WTC11 (cell line): Measurements from ENCODE around the gene JAKMIP1. TPM values are rescaled to one million over a fixed set of nuclear protein-coding genes. Genes with fewer than 3 reads are reported as not detected.

ENCODE experiments used
- ATAC-seq: fragments of 200-7000 bp; cut with Tn5 transposase; 2 replicates; pipeline ENCODE4 v1.10.0; 2021; ENCODE audit warnings: mild to moderate bottlenecking, moderate library complexity
- CTCF ChIA-PET: fragments of 300-600 bp; sonication (Branson Sonifier 250); formaldehyde crosslinking; loops from one replicate; lab custom pipeline; 2021; ENCODE audit warnings: antibody characterized with exemption; lab: Charles Lee
- POLR2A ChIA-PET: fragments of 350-600 bp; sonication (Branson Sonifier 250); formaldehyde crosslinking; loops from one replicate; lab custom pipeline; 2021; ENCODE audit warnings: antibody characterized with exemption; lab: Charles Lee
- DNase-seq: peaks from one replicate; pipeline ENCODE4 v3.0.0; 2021; ENCODE audit warnings: low spot score
- H3K27ac Mint-ChIP-seq: 2 replicates; pipeline ENCODE4 v1.8.0; 2021; ENCODE audit warnings: mixed read lengths
- H3K27me3 Mint-ChIP-seq: 2 replicates; pipeline ENCODE4 v1.8.0; 2021; ENCODE audit warnings: low read depth, mild to moderate bottlenecking, moderate library complexity, mixed read lengths
- H3K36me3 Mint-ChIP-seq: 2 replicates; pipeline ENCODE4 v1.8.0; 2021; ENCODE audit warnings: mixed read lengths
- H3K4me1 Mint-ChIP-seq: 2 replicates; pipeline ENCODE4 v1.8.0; 2022; ENCODE audit warnings: mixed read lengths
- H3K4me3 Mint-ChIP-seq: 2 replicates; pipeline ENCODE4 v1.8.0; 2021; ENCODE audit warnings: mild to moderate bottlenecking, moderate library complexity, mixed read lengths
- H3K9me3 Mint-ChIP-seq: 2 replicates; pipeline ENCODE4 v1.8.0; 2021; ENCODE audit warnings: mixed read lengths
- ESRRA ChIP-seq: sonication (generic); formaldehyde crosslinking; IDR thresholded peaks from 2 replicates; pipeline ENCODE4 v1.8.1; 2022; ENCODE audit warnings: mild to moderate bottlenecking, missing genetic modification reagents, borderline replicate concordance
- ETV6 ChIP-seq: sonication (generic); formaldehyde crosslinking; IDR thresholded peaks from 2 replicates; pipeline ENCODE4 v1.8.1; 2022; ENCODE audit warnings: mild to moderate bottlenecking, missing genetic modification reagents
- JUN ChIP-seq: sonication (generic); formaldehyde crosslinking; IDR thresholded peaks from 2 replicates; pipeline ENCODE4 v1.8.0; 2023; ENCODE audit warnings: mild to moderate bottlenecking, missing genetic modification reagents
- NFYB ChIP-seq: sonication (generic); formaldehyde crosslinking; conservative IDR thresholded peaks from 2 replicates; pipeline ENCODE4 v1.8.0; 2022; ENCODE audit warnings: low read depth, missing genetic modification reagents
- NR3C1 ChIP-seq: sonication (generic); formaldehyde crosslinking; conservative IDR thresholded peaks from 2 replicates; pipeline ENCODE4 v1.8.1; 2023; ENCODE audit warnings: low read depth, mild to moderate bottlenecking, missing genetic modification reagents
- PRRX2 ChIP-seq: fragments of 250-450 bp; sonication (Bioruptor Pico); IDR thresholded peaks from 2 replicates; pipeline ENCODE4 v1.8.0; 2021; ENCODE audit warnings: mild to moderate bottlenecking
- RELA ChIP-seq: sonication (generic); formaldehyde crosslinking; IDR thresholded peaks from 2 replicates; pipeline ENCODE4 v1.8.1; 2022; ENCODE audit warnings: missing genetic modification reagents, mild to moderate bottlenecking, borderline replicate concordance
- SOX15 ChIP-seq: fragments of 250-450 bp; sonication (Bioruptor Pico); IDR thresholded peaks from 2 replicates; pipeline ENCODE4 v1.9.0; 2021; ENCODE audit warnings: mild to moderate bottlenecking
- SP1 ChIP-seq: sonication (generic); formaldehyde crosslinking; conservative IDR thresholded peaks from 2 replicates; pipeline ENCODE4 v1.8.1; 2022; ENCODE audit warnings: missing genetic modification reagents
- ZBTB21 ChIP-seq: sonication (generic); formaldehyde crosslinking; IDR thresholded peaks from 2 replicates; pipeline ENCODE4 v1.8.1; 2023; ENCODE audit warnings: mild to moderate bottlenecking, missing genetic modification reagents, borderline replicate concordance
- ZNF138 ChIP-seq: sonication (generic); formaldehyde crosslinking; conservative IDR thresholded peaks from 2 replicates; pipeline ENCODE4 v1.8.1; 2022; ENCODE audit warnings: mild to moderate bottlenecking, moderate library complexity, missing genetic modification reagents
- ZNF263 ChIP-seq: sonication (generic); formaldehyde crosslinking; IDR thresholded peaks from 2 replicates; pipeline ENCODE4 v1.8.1; 2022; ENCODE audit warnings: low read depth, mild to moderate bottlenecking, moderate library complexity, missing genetic modification reagents
- total RNA-seq: library from RNA; stranded (reverse); gene quantifications from 3 replicates; pipeline ENCODE4 v1.2.3, GENCODE V29; 2021
- TF ChIP-seq, protein P1 (sequence below): sonication (generic); formaldehyde crosslinking; IDR thresholded peaks from 2 replicates; pipeline ENCODE4 v1.8.1; 2022; ENCODE audit warnings: missing genetic modification reagents, borderline replicate concordance
- TF ChIP-seq, protein P2 (sequence below): fragments of 250-450 bp; sonication (Bioruptor Pico); IDR thresholded peaks from 2 replicates; pipeline ENCODE4 v1.9.0; 2021; ENCODE audit warnings: mild to moderate bottlenecking
- TF ChIP-seq, protein P3 (sequence below): sonication (generic); formaldehyde crosslinking; IDR thresholded peaks from 2 replicates; pipeline ENCODE4 v1.8.1; 2023; ENCODE audit warnings: mild to moderate bottlenecking, missing genetic modification reagents
- TF ChIP-seq, protein P4 (sequence below): sonication (generic); formaldehyde crosslinking; IDR thresholded peaks from 2 replicates; pipeline ENCODE4 v1.8.1; 2022; ENCODE audit warnings: mild to moderate bottlenecking, missing genetic modification reagents, moderate library complexity, borderline replicate concordance
- TF ChIP-seq, protein P5 (sequence below): sonication (generic); formaldehyde crosslinking; IDR thresholded peaks from 2 replicates; pipeline ENCODE4 v1.8.1; 2022; ENCODE audit warnings: low read depth, mild to moderate bottlenecking, moderate library complexity, missing genetic modification reagents, borderline replicate concordance
- TF ChIP-seq, protein P6 (sequence below): sonication (generic); formaldehyde crosslinking; IDR thresholded peaks from 2 replicates; pipeline ENCODE4 v1.8.1; 2022; ENCODE audit warnings: mild to moderate bottlenecking, moderate library complexity, missing genetic modification reagents
- TF ChIP-seq, protein P7 (sequence below): fragments of 250-450 bp; sonication (Bioruptor Pico); IDR thresholded peaks from 2 replicates; pipeline ENCODE4 v1.8.0; 2021; ENCODE audit warnings: mild to moderate bottlenecking
- TF ChIP-seq, protein P8 (sequence below): fragments of 200-600 bp; IDR thresholded peaks from 2 replicates; pipeline ENCODE4 v1.8.0; 2022; ENCODE audit warnings: antibody characterized with exemption
- TF ChIP-seq, protein P9 (sequence below): sonication (generic); formaldehyde crosslinking; IDR thresholded peaks from 2 replicates; pipeline ENCODE4 v1.8.0; 2023; ENCODE audit warnings: missing genetic modification reagents

The JAKMIP1 gene
- total RNA-seq, 1 experiment from 2014 or later = 4.0 TPM

DNA sequence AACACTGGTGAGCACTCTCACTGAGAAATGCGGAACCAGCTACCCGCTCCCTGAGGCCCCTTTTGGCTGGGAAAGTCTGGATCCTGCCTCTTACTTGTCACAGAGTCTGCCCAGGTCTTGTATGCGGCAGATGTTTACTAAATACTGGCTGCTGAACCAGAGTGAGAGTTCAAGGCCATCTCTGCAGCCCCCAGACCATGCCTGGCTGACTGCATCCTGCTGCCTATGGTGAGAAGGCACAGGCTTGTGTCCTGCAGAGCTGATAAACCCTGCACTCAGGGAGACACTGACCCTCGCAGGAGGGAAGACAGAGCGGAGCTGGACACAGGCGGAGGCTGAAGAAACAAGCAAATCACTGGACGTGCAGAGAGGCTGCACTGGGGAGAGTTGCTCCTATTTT, 46.5 kb downstream of the JAKMIP1 start:
- H3K27ac Mint-ChIP-seq = 0 out of 2 replicates have a peak overlapping the region, but pooled peaks have one; percentile 67
- TF ChIP-seq, protein P1, sequence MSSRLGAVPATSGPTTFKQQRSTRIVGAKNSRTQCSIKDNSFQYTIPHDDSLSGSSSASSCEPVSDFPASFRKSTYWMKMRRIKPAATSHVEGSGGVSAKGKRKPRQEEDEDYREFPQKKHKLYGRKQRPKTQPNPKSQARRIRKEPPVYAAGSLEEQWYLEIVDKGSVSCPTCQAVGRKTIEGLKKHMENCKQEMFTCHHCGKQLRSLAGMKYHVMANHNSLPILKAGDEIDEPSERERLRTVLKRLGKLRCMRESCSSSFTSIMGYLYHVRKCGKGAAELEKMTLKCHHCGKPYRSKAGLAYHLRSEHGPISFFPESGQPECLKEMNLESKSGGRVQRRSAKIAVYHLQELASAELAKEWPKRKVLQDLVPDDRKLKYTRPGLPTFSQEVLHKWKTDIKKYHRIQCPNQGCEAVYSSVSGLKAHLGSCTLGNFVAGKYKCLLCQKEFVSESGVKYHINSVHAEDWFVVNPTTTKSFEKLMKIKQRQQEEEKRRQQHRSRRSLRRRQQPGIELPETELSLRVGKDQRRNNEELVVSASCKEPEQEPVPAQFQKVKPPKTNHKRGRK (CRISPR knock-in tag) = no peak
- TF ChIP-seq NR3C1 (no peak), ZBTB21 (CRISPR knock-in tag) (no peak), JUN (CRISPR knock-in tag) (no peak), SP1 (CRISPR knock-in tag) (no peak)
- TF ChIP-seq, protein P2, sequence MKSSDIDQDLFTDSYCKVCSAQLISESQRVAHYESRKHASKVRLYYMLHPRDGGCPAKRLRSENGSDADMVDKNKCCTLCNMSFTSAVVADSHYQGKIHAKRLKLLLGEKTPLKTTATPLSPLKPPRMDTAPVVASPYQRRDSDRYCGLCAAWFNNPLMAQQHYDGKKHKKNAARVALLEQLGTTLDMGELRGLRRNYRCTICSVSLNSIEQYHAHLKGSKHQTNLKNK (CRISPR knock-in tag) = no peak
- TF ChIP-seq, all 79 proteins: peak for 0
- ATAC-seq (peak; percentile 17; the same call in 1 of the 2 replicates), DNase-seq (no peak)
- ChIA-PET POLR2A (no interaction called here), CTCF (interaction anchor here (1.0 to 3.2 kb wide), 6 partner anchors 12 to 174 kb away, joined by 3 to 10 read pairs (median 8); no protein-coding TSS in a partner anchor)
- no peaks in the 10 kb centered on the region for H3K27me3 Mint-ChIP-seq
- no peaks in the 10 kb centered on the region for H3K9me3 Mint-ChIP-seq
- H3K36me3 Mint-ChIP-seq = no peaks in the 10 kb centered on the region
- no peak overlapping the region; the same call in 1 of the 2 replicates for H3K4me3 Mint-ChIP-seq
- H3K4me1 Mint-ChIP-seq = peaks cover 27% of the 10 kb centered on the region

DNA sequence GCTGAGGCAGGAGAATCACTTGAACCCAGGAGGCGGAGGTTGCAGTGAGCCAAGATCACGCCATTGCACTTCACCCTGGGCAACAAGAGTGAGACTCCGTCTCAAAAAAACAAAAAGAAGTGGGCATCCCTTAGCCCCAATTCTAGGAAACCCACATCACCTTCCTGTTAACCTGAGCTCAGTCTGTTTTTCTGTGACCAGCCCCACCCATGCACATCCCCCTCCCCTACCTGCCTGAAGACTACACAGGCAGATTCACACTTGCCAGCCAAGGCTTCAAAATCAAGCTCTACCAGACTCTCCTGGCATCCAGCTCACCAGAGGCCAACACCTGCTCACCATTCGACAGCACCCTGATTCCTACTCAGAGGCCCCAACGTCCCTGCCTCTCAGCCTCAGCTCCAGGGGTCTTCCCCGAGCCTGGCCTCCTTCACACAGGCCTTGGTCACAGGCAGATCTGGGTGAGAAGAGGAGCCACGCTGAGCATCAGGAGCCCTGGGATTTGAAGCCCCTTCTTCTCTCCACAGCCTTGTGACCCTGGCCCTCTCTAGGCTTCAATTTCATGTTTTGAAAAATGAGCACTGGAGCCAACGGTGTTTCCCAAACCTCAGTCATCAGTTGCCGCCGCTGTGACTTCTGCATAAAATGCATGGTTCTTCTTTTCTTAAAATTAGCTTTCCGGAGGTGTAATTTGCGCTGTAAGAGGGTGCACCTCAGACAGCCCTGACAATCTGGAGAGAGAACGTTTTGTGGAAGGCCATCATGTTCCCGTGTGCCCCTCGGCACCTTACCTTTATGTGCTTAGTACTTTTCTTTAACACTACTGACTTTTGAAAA, 47.3 kb downstream of the JAKMIP1 start:
- no peaks in the 10 kb centered on the region for H3K9me3 Mint-ChIP-seq
- POLR2A ChIA-PET = no interaction called here
- CTCF ChIA-PET = interaction anchor here (1.2 to 3.2 kb wide), 5 partner anchors 11 to 155 kb away, joined by 4 to 10 read pairs (median 9); no protein-coding TSS in a partner anchor
- H3K36me3 Mint-ChIP-seq = no peaks in the 10 kb centered on the region
- H3K4me1 Mint-ChIP-seq = peaks cover 27% of the 10 kb centered on the region
- ATAC-seq = no peak
- DNase-seq = no peak
- no peak overlapping the region for H3K4me3 Mint-ChIP-seq
- no peaks in the 10 kb centered on the region for H3K27me3 Mint-ChIP-seq
- no peak overlapping the region; the same call in 1 of the 2 replicates for H3K27ac Mint-ChIP-seq
- no peak for TF ChIP-seq RELA (CRISPR knock-in tag)
- TF ChIP-seq, protein P3, sequence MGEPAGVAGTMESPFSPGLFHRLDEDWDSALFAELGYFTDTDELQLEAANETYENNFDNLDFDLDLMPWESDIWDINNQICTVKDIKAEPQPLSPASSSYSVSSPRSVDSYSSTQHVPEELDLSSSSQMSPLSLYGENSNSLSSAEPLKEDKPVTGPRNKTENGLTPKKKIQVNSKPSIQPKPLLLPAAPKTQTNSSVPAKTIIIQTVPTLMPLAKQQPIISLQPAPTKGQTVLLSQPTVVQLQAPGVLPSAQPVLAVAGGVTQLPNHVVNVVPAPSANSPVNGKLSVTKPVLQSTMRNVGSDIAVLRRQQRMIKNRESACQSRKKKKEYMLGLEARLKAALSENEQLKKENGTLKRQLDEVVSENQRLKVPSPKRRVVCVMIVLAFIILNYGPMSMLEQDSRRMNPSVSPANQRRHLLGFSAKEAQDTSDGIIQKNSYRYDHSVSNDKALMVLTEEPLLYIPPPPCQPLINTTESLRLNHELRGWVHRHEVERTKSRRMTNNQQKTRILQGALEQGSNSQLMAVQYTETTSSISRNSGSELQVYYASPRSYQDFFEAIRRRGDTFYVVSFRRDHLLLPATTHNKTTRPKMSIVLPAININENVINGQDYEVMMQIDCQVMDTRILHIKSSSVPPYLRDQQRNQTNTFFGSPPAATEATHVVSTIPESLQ (CRISPR knock-in tag) = no peak
- TF ChIP-seq, protein P4, sequence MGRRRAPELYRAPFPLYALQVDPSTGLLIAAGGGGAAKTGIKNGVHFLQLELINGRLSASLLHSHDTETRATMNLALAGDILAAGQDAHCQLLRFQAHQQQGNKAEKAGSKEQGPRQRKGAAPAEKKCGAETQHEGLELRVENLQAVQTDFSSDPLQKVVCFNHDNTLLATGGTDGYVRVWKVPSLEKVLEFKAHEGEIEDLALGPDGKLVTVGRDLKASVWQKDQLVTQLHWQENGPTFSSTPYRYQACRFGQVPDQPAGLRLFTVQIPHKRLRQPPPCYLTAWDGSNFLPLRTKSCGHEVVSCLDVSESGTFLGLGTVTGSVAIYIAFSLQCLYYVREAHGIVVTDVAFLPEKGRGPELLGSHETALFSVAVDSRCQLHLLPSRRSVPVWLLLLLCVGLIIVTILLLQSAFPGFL (CRISPR knock-in tag) = no peak
- no peak for TF ChIP-seq SOX15 (CRISPR knock-in tag)
- TF ChIP-seq NFYB (CRISPR knock-in tag) = no peak
- TF ChIP-seq ZNF138 (CRISPR knock-in tag) = no peak
- TF ChIP-seq, protein P5, sequence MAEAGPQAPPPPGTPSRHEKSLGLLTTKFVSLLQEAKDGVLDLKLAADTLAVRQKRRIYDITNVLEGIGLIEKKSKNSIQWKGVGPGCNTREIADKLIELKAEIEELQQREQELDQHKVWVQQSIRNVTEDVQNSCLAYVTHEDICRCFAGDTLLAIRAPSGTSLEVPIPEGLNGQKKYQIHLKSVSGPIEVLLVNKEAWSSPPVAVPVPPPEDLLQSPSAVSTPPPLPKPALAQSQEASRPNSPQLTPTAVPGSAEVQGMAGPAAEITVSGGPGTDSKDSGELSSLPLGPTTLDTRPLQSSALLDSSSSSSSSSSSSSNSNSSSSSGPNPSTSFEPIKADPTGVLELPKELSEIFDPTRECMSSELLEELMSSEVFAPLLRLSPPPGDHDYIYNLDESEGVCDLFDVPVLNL = no peak
- TF ChIP-seq PRRX2 (CRISPR knock-in tag) = no peak
- TF ChIP-seq, protein P6, sequence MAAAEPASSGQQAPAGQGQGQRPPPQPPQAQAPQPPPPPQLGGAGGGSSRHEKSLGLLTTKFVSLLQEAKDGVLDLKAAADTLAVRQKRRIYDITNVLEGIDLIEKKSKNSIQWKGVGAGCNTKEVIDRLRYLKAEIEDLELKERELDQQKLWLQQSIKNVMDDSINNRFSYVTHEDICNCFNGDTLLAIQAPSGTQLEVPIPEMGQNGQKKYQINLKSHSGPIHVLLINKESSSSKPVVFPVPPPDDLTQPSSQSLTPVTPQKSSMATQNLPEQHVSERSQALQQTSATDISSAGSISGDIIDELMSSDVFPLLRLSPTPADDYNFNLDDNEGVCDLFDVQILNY = no peak
- TF ChIP-seq ZBTB21 (CRISPR knock-in tag) = no peak
- TF ChIP-seq, protein P7, sequence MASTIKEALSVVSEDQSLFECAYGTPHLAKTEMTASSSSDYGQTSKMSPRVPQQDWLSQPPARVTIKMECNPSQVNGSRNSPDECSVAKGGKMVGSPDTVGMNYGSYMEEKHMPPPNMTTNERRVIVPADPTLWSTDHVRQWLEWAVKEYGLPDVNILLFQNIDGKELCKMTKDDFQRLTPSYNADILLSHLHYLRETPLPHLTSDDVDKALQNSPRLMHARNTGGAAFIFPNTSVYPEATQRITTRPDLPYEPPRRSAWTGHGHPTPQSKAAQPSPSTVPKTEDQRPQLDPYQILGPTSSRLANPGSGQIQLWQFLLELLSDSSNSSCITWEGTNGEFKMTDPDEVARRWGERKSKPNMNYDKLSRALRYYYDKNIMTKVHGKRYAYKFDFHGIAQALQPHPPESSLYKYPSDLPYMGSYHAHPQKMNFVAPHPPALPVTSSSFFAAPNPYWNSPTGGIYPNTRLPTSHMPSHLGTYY (CRISPR knock-in tag) = no peak
- TF ChIP-seq SP1 (CRISPR knock-in tag) = no peak
- TF ChIP-seq, protein P8, sequence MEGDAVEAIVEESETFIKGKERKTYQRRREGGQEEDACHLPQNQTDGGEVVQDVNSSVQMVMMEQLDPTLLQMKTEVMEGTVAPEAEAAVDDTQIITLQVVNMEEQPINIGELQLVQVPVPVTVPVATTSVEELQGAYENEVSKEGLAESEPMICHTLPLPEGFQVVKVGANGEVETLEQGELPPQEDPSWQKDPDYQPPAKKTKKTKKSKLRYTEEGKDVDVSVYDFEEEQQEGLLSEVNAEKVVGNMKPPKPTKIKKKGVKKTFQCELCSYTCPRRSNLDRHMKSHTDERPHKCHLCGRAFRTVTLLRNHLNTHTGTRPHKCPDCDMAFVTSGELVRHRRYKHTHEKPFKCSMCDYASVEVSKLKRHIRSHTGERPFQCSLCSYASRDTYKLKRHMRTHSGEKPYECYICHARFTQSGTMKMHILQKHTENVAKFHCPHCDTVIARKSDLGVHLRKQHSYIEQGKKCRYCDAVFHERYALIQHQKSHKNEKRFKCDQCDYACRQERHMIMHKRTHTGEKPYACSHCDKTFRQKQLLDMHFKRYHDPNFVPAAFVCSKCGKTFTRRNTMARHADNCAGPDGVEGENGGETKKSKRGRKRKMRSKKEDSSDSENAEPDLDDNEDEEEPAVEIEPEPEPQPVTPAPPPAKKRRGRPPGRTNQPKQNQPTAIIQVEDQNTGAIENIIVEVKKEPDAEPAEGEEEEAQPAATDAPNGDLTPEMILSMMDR = no peak
- TF ChIP-seq ZNF263 (CRISPR knock-in tag) = no peak
- no peak for TF ChIP-seq ETV6
- TF ChIP-seq ESRRA (CRISPR knock-in tag) = no peak
- TF ChIP-seq, protein P9, sequence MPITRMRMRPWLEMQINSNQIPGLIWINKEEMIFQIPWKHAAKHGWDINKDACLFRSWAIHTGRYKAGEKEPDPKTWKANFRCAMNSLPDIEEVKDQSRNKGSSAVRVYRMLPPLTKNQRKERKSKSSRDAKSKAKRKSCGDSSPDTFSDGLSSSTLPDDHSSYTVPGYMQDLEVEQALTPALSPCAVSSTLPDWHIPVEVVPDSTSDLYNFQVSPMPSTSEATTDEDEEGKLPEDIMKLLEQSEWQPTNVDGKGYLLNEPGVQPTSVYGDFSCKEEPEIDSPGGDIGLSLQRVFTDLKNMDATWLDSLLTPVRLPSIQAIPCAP (CRISPR knock-in tag) = no peak
